Right lobe of liver (tissue), 6 donors: Measurements from ENCODE around the gene MAP4K4. TPM values are rescaled to one million over a fixed set of nuclear protein-coding genes. Genes with fewer than 3 reads are reported as not detected.

ENCODE experiments used
- ATAC-seq, 4 donors: fragments of 200-7000 bp; cut with Tn5 transposase; one replicate each; pipeline ENCODE4 v1.9.1; 2020; ENCODE audit warnings: mild to moderate bottlenecking in 4 of 4, moderate library complexity in 4 of 4
- DNase-seq, 3 donors: peaks; one replicate each; pipeline ENCODE4 v3.0.0-alpha.2; 2020
- H3K27ac ChIP-seq, 3 donors: fragments of 200-600 bp; one replicate each; pipeline ENCODE4 v1.8.0; 2022
- H3K27me3 ChIP-seq, 2 donors: fragments of 200-600 bp; one replicate each; pipeline ENCODE4 v1.8.0; 2022
- H3K36me3 ChIP-seq, 4 donors: fragments of 200-600 bp; sonication (generic) in 1 of 4; one replicate each; pipeline versions ENCODE4 v1.5.1 to v1.8.0; 2017 to 2022; ENCODE audit warnings: control low read depth in 1 of 4
- H3K4me1 ChIP-seq, 4 donors: fragments of 200-600 bp; sonication (generic) in 1 of 4; one replicate each; pipeline versions ENCODE4 v1.5.1 to v1.8.0; 2017 to 2022; ENCODE audit warnings: control low read depth in 1 of 4
- H3K4me3 ChIP-seq, 3 donors: fragments of 200-600 bp; one replicate each; pipeline ENCODE4 v1.8.0; 2022
- H3K9me3 ChIP-seq, 4 donors: fragments of 200-600 bp; sonication (generic) in 1 of 4; one replicate each; pipeline versions ENCODE4 v1.5.1 to v1.8.0; 2017 to 2022; ENCODE audit warnings: control low read depth in 1 of 4
- POLR2A ChIP-seq: fragments of 450-650 bp; IDR thresholded peaks from one replicate; pipeline ENCODE4 v1.6.1; 2017; ENCODE audit warnings: antibody characterized with exemption, mild to moderate bottlenecking
- WGBS: methylation state at CpG from one replicate; pipeline ENCODE4 v1.1.6; 2018; ENCODE audit warnings: low coverage, low lambda C conversion rate; ENCODE audit not compliant: insufficient coverage; ENCODE audit errors: missing lambda C conversion rate; 5-methylcytosine and 5-hydroxymethylcytosine counted together
- intact Hi-C, 2 donors: fragments of 100-400 bp; cut with DNase I; formaldehyde crosslinking; loops; one replicate each; pipeline versions ENCODE4 v1.11.2 to v1.14.1; 2022
- total RNA-seq, 6 experiments: library from RNA; depleted of rRNA in 2 of 6; stranded (reverse); fragments of >200 nt in 2 of 6; fragmentation: NEBNext Ultra II Directional in 3 of 6; extraction: Animal tissue kit (Norgen Biotek cat#: 25700) in 3 of 6; gene quantifications; one replicate each; pipeline versions ENCODE4 v1.1.0 to v1.2.4, GENCODE V29; 2016 to 2023
- TF ChIP-seq, protein P1 (sequence below), 4 donors: fragments of 200-600 bp in 3 of 4; fragments of 450-650 bp in 1 of 4; IDR thresholded peaks; one replicate each; pipeline versions ENCODE4 v1.5.1 to v1.8.0; 2016 to 2022; ENCODE audit warnings: antibody characterized with exemption in 4 of 4, mild to moderate bottlenecking in 2 of 4
- donor health status: DM: no; HTN: yes; CAD: no.
- donor health status: DM: no; HTN: no; CAD: no.
- donor health status: DM: no; HTN: no; CAD: no.
- donor health status: DM: no; HTN: yes; CAD: no.
- donor health status: DM: no; HTN: yes; CAD: no.

Gene MAP4K4
- total RNA-seq, 6 experiments from 2014 or later, result 29.8 to 36.5 (median 31.1) TPM

DNA sequence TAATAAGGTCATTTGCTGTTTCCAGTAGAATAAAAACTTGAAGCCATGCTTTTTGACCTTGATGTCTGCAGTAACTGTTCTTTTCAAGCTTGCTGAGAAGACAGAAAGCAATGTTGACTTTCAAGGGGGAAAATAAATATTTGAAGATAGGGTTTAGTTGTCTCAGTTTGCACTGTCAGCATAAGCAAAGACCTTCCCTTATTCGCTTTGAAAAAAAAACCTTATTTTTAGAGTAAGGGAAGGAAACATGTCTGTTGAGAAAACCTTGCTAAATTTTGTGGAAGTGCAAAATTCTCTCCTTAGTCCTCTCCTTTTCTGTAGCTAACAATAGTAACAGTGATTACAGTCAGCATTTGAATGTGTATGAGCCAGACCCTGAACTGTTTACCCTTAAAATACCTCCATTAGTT lies 43.1 kb downstream of the MAP4K4 start:
- Histone ChIP-seq H3K4me1 (peaks cover 0 to 70% (median 33%) of the 10 kb centered on the region in 4 donors), H3K4me3 (no peak overlapping the region), H3K36me3 (no peaks in the 10 kb centered on the region), H3K27ac (peak overlapping the region; percentile 31 to 47 (median 44)), H3K27me3 (no peaks in the 10 kb centered on the region), H3K9me3 (no peaks in the 10 kb centered on the region)
- DNase-seq, result no peak
- ATAC-seq, result peak; percentile 41 to 86 (median 74)
- intact Hi-C loops, result no loop called here
- WGBS, result 22% methylated on average over 1 of the region's 1 CpG
- TF ChIP-seq POLR2A, result no peak
- TF ChIP-seq, protein P1, sequence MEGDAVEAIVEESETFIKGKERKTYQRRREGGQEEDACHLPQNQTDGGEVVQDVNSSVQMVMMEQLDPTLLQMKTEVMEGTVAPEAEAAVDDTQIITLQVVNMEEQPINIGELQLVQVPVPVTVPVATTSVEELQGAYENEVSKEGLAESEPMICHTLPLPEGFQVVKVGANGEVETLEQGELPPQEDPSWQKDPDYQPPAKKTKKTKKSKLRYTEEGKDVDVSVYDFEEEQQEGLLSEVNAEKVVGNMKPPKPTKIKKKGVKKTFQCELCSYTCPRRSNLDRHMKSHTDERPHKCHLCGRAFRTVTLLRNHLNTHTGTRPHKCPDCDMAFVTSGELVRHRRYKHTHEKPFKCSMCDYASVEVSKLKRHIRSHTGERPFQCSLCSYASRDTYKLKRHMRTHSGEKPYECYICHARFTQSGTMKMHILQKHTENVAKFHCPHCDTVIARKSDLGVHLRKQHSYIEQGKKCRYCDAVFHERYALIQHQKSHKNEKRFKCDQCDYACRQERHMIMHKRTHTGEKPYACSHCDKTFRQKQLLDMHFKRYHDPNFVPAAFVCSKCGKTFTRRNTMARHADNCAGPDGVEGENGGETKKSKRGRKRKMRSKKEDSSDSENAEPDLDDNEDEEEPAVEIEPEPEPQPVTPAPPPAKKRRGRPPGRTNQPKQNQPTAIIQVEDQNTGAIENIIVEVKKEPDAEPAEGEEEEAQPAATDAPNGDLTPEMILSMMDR (IDR thresholded peaks at IDR 0.05), result no peak

- peak overlapping the region in 2 of 3 donors; percentile 3 to 56 for H3K27ac ChIP-seq
- peaks cover 0 to 66% (median 34%) of the 10 kb centered on the region in 4 donors for H3K4me1 ChIP-seq
- ATAC-seq (peak; percentile 11 to 56 (median 32)), DNase-seq (no peak)
- H3K9me3 ChIP-seq, result no peaks in the 10 kb centered on the region
- H3K4me3 ChIP-seq, result no peak overlapping the region
- no peaks in the 10 kb centered on the region for H3K27me3 ChIP-seq
- intact Hi-C loops, result no loop called here
- WGBS, result 31% methylated on average over 7 of the region's 9 CpGs
- TF ChIP-seq, protein P1 (IDR thresholded peaks at IDR 0.05), result no peak
- no peaks in the 10 kb centered on the region for H3K36me3 ChIP-seq
Observed at GRCh38 chr2:101741775-101742520, 44.4 kb downstream of the MAP4K4 start.

- TF ChIP-seq, protein P1 (IDR thresholded peaks at IDR 0.05), result no peak
- TF ChIP-seq POLR2A, result no peak
- no peak overlapping the region for H3K4me3 ChIP-seq
- peak overlapping the region in 2 of 3 donors; percentile 3 to 56 for H3K27ac ChIP-seq
- DNase-seq (no peak), ATAC-seq (no peak)
- no peaks in the 10 kb centered on the region for H3K9me3 ChIP-seq
- intact Hi-C loops, result no loop called here
- H3K36me3 ChIP-seq, result no peaks in the 10 kb centered on the region
- H3K27me3 ChIP-seq, result no peaks in the 10 kb centered on the region
- H3K4me1 ChIP-seq, result peaks cover 0 to 68% (median 35%) of the 10 kb centered on the region in 4 donors
- WGBS, result 0% methylated on average over 1 of the region's 1 CpG
Observed at GRCh38 chr2:101742547-101742946, 45.0 kb downstream of the MAP4K4 start.

DNA sequence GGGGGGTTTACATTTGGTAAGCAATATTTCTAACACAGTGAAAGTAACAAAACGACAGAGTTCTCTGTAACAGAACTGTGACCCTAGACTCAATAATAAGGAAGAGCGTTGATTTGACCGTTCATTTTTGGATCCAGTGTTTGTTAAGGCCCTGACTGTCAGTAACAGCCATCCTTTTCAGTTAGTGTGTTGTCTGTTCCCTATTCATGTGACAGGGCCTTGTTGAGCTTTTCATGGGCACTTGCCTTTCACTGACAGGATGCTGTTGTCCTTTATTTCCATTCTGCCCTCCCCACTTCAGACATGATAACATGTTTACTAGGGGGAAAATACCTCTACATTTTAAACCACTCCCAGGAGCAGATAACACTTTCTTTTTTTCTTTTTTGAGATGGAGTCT lies 45.8 kb downstream of the MAP4K4 start:
- Histone ChIP-seq H3K27ac (no peak overlapping the region), H3K9me3 (no peaks in the 10 kb centered on the region), H3K36me3 (no peaks in the 10 kb centered on the region), H3K4me3 (no peak overlapping the region), H3K4me1 (peaks cover 0 to 66% (median 35%) of the 10 kb centered on the region in 4 donors), H3K27me3 (no peaks in the 10 kb centered on the region)
- ATAC-seq (no peak), DNase-seq (no peak)
- intact Hi-C loops, result no loop called here
- WGBS, result 73% methylated on average over 3 of the region's 3 CpGs
- TF ChIP-seq POLR2A, result no peak
- TF ChIP-seq, protein P1 (IDR thresholded peaks at IDR 0.05), result no peak
